ENCODE results near the gene DSP. TPM values are rescaled to one million over a fixed set of nuclear protein-coding genes. Genes with fewer than 3 reads are reported as not detected.
A peak's percentile ranks its signal among the peaks of the same experiment; 100 is the strongest.

DSP gene
- total RNA-seq, 1 experiment from 2014 or later: 104 TPM

GRCh38 chr6:7543789-7544424 is 2.4 kb downstream of the DSP start:
- H3K9me3 ChIP-seq (ENCODE audit: control insufficient read depth in 1 of 2, insufficient read depth in 1 of 2, low read depth in 1 of 2, low read length in 2 of 2): no peaks in the 10 kb centered on the region
- intact Hi-C loops (cut with micrococcal nuclease): loop anchor here (5.0 kb wide), 2 partner anchors 77 to 117 kb away; no protein-coding TSS in a partner anchor
- no peak overlapping the region; the same call in 1 of the 2 replicates for H3K9ac ChIP-seq (ENCODE audit: low read length)
- no peak overlapping the region for H3K27ac ChIP-seq (ENCODE audit: low read depth, low read length)
- H4K20me1 ChIP-seq (ENCODE audit: insufficient read depth): no peaks in the 10 kb centered on the region
- CTCF ChIA-PET: no interaction called here
- no peak for DNase-seq (ENCODE audit: low read depth, low spot score)
- no peaks in the 10 kb centered on the region for H3K36me3 ChIP-seq (ENCODE audit: control insufficient read depth in 1 of 2, insufficient read depth in 2 of 2, low read length in 2 of 2)
- H3K4me1 ChIP-seq (ENCODE audit: control insufficient read depth in 1 of 2, insufficient read depth in 2 of 2, low read length in 2 of 2): peaks cover 35 to 57% of the 10 kb centered on the region in 2 experiments
- no peaks in the 10 kb centered on the region for H3K9me2 ChIP-seq (ENCODE audit: insufficient read depth)
- ATAC-seq: no peak
- H3K79me2 ChIP-seq (ENCODE audit: insufficient read depth, low read length): peaks cover 70% of the 10 kb centered on the region
- POLR2A ChIA-PET: no interaction called here
- TF ChIP-seq JUND (IDR thresholded peaks at IDR 0.05) (no peak), POLR2AphosphoS5 (IDR thresholded peaks at IDR 0.05; ENCODE audit: low read depth, low read length) (no peak), ZBTB33 (IDR thresholded peaks at IDR 0.05; ENCODE audit: extremely low read depth, insufficient replicate concordance, low read length) (no peak), SIN3A (IDR thresholded peaks at IDR 0.05; ENCODE audit: low read depth) (no peak), TCF7L2 (IDR thresholded peaks at IDR 0.05; ENCODE audit: borderline replicate concordance, extremely low read depth, insufficient read depth, insufficient read length) (no peak), SRF (IDR thresholded peaks at IDR 0.05; ENCODE audit: low read depth) (no peak), YY1 (IDR thresholded peaks at IDR 0.05; ENCODE audit: extremely low read depth, insufficient replicate concordance, low read depth, low read length) (no peak), FOSL1 (IDR thresholded peaks at IDR 0.05; ENCODE audit: low read depth) (no peak), CBX3 (IDR thresholded peaks at IDR 0.05; ENCODE audit: low read depth) (no peak), CEBPB (IDR thresholded peaks at IDR 0.05; ENCODE audit: low read depth) (no peak)
- TF ChIP-seq, protein P1, sequence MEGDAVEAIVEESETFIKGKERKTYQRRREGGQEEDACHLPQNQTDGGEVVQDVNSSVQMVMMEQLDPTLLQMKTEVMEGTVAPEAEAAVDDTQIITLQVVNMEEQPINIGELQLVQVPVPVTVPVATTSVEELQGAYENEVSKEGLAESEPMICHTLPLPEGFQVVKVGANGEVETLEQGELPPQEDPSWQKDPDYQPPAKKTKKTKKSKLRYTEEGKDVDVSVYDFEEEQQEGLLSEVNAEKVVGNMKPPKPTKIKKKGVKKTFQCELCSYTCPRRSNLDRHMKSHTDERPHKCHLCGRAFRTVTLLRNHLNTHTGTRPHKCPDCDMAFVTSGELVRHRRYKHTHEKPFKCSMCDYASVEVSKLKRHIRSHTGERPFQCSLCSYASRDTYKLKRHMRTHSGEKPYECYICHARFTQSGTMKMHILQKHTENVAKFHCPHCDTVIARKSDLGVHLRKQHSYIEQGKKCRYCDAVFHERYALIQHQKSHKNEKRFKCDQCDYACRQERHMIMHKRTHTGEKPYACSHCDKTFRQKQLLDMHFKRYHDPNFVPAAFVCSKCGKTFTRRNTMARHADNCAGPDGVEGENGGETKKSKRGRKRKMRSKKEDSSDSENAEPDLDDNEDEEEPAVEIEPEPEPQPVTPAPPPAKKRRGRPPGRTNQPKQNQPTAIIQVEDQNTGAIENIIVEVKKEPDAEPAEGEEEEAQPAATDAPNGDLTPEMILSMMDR (IDR thresholded peaks at IDR 0.05 in 2 of 3, conservative IDR thresholded peaks at IDR 0.05 in 1 of 3; ENCODE audit: borderline replicate concordance in 1 of 3, insufficient read depth in 1 of 3, low read depth in 2 of 3, low read length in 2 of 3): no peak
- H3K4me2 ChIP-seq (ENCODE audit: low read length): peak overlapping the region; percentile 86; the same call in 1 of the 2 replicates
- no TSS peak for BruUV-seq (replicated peaks)
- H3K27me3 ChIP-seq (ENCODE audit: insufficient read depth, low read length): no peaks in the 10 kb centered on the region
- RAD21 ChIA-PET (ENCODE audit: low non-redundant PET in 1 of 2, low total read pairs in 2 of 2, uncharacterized antibody in 2 of 2, unreplicated experiment in 2 of 2): no interaction called here
- no peak overlapping the region for H2AFZ ChIP-seq (ENCODE audit: low read depth, low read length, poor library complexity, severe bottlenecking)
- H3K4me3 ChIP-seq (replicated peaks in 1 of 2; ENCODE audit: low read depth in 1 of 2, low read length in 2 of 2): peak overlapping the region in 1 of 2 experiments; percentile 96; a peak in 1 of 4 replicates

Data from HCT116 (cell line).